22Rv1 (cell line): ENCODE results near the gene PCDHGB5.
"Not testable (repeated sequence)": the region's sequence is repeated elsewhere in the genome, so short reads cannot be mapped to it uniquely, and the experiment has no call there.

Experiments used
- H3K27ac ChIP-seq: fragments of 450-650 bp; 2 replicates; pipeline ENCODE4 v1.5.1; 2017
- ZFX ChIP-seq: fragments of 450-650 bp; IDR thresholded peaks from 2 replicates; pipeline ENCODE4 v1.6.1; 2017; ENCODE audit warnings: antibody characterized with exemption, borderline replicate concordance
- TF ChIP-seq, protein P1 (sequence below): fragments of 450-650 bp; IDR thresholded peaks from 2 replicates; pipeline ENCODE4 v1.5.1; 2017; ENCODE audit warnings: mild to moderate bottlenecking

PCDHGB5 gene

DNA sequence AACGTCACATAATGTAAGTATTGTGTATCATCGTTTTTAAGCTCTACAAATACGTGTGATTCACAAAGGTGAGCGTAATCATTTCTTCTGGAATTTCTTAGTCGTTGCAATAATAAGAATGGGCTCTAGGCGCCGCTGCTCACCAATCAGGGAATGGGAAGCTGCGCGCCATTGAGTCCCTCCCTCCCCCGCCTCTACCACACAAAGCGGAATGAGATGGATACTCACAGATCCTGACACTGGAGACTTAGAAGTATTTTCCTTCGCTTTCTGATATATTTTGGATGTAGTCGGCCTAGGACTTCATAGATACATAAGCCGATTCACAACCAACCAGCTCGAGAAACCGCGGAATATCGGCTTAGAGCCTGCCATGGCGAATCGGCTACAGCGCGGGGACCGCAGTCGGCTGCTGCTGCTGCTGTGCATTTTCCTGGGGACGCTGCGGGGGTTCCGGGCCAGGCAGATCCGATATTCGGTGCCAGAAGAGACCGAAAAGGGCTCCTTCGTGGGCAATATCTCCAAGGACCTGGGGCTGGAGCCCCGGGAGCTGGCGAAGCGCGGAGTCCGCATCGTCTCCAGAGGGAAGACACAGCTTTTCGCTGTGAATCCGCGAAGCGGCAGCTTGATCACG is 23.2 kb downstream of the PCDHGB5 start, which contains the start of gene PCDHGA11:
TSS of gene PCDHGA11 (plus strand) at position 197 of the 634 bp plus-strand sequence. CDS start at position 374, 177 bp downstream.
- no peak within 1 kb of the TSS for H3K27ac ChIP-seq
- TF ChIP-seq ZFX: no peak
- TF ChIP-seq, protein P1, sequence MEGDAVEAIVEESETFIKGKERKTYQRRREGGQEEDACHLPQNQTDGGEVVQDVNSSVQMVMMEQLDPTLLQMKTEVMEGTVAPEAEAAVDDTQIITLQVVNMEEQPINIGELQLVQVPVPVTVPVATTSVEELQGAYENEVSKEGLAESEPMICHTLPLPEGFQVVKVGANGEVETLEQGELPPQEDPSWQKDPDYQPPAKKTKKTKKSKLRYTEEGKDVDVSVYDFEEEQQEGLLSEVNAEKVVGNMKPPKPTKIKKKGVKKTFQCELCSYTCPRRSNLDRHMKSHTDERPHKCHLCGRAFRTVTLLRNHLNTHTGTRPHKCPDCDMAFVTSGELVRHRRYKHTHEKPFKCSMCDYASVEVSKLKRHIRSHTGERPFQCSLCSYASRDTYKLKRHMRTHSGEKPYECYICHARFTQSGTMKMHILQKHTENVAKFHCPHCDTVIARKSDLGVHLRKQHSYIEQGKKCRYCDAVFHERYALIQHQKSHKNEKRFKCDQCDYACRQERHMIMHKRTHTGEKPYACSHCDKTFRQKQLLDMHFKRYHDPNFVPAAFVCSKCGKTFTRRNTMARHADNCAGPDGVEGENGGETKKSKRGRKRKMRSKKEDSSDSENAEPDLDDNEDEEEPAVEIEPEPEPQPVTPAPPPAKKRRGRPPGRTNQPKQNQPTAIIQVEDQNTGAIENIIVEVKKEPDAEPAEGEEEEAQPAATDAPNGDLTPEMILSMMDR: peak; percentile 89

DNA sequence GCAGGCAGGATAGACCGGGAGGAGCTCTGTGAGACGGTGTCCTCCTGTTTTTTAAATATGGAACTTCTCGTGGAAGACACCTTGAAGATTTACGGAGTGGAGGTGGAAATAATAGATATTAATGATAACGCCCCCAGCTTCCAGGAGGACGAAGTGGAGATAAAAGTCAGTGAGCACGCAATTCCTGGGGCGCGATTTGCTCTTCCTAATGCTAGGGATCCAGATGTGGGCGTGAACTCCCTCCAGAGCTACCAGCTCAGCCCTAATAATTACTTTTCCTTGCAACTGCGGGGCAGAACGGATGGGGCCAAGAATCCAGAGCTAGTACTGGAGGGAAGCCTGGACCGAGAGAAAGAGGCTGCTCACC is 23.7 kb downstream of the PCDHGB5 start:
- H3K27ac ChIP-seq: no peak overlapping the region

DNA sequence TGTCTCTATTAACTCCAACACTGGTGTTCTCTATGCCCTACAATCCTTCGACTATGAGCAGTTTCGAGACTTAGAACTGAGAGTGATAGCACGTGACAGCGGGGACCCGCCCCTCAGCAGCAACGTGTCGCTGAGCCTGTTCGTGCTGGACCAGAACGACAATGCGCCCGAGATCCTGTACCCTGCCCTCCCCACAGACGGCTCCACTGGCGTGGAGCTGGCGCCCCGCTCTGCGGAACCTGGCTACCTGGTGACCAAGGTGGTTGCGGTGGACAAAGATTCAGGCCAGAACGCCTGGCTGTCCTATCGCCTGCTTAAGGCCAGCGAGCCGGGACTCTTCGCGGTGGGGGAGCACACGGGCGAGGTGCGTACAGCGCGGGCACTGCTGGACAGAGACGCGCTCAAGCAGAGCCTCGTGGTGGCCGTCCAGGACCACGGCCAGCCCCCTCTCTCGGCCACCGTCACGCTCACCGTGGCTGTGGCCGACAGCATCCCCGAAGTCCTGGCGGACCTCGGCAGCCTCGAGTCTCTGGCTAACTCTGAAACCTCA is 25.1 kb downstream of the PCDHGB5 start:
- no peak overlapping the region for H3K27ac ChIP-seq
- TF ChIP-seq ZFX: no peak
- TF ChIP-seq, protein P1: no peak

More for the DNA sequence above, 23.7 kb downstream of the PCDHGB5 start:
- TF ChIP-seq, protein P1: no peak
- TF ChIP-seq ZFX: no peak

DNA sequence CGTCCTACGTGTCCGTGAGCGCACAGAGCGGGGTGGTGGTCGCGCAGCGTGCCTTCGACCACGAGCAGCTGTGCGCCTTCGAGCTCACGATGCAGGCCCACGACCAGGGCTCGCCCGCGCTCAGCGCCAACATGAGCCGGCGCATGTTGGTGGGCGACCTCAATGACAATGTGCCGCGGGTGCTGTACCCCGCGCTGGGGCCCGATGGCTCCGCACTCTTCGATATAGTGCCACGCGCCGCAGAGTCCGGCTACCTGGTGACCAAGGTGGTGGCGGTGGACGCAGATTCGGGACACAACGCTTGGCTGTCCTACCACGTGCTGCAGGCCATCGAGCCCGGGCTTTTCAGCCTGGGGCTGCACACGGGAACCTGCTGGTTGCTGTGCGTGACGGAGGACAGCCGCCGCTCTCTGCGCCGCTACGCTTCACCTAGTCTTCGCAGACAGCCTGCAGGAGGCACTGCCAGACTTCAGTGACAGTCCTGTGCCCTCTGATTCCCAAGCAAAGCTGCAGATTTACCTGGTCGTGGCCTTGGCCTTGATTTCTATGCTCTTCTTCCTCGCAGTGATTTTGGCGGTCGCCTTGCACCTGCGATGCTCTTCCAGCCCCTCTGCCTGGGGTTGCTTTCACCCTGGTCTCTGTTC is 30.2 kb downstream of the PCDHGB5 start:
- no peak overlapping the region for H3K27ac ChIP-seq
- TF ChIP-seq ZFX: no peak
- TF ChIP-seq, protein P1: no peak

DNA sequence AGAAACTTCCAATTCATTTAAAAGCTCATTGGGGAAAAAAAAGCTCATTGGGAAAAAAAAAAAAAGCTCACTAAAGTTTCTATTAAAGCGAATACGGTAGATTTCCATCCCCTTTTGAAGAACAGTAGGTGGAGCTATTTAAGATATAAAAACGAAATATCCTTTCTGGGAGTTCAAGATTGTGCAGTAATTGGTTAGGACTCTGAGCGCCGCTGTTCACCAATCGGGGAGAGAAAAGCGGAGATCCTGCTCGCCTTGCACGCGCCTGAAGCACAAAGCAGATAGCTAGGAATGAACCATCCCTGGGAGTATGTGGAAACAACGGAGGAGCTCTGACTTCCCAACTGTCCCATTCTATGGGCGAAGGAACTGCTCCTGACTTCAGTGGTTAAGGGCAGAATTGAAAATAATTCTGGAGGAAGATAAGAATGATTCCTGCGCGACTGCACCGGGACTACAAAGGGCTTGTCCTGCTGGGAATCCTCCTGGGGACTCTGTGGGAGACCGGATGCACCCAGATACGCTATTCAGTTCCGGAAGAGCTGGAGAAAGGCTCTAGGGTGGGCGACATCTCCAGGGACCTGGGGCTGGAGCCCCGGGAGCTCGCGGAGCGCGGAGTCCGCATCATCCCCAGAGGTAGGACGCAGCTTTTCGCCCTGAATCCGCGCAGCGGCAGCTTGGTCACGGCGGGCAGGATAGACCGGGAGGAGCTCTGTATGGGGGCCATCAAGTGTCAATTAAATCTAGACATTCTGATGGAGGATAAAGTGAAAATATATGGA is 32.8 kb downstream of the PCDHGB5 start, which contains the start of gene PCDHGA12:
TSS of gene PCDHGA12 (plus strand) at position 176 of the 782 bp plus-strand sequence. CDS start at position 429, 253 bp downstream.
- no peak within 1 kb of the TSS for H3K27ac ChIP-seq
- TF ChIP-seq ZFX: no peak
- TF ChIP-seq, protein P1: peak; percentile 74

DNA sequence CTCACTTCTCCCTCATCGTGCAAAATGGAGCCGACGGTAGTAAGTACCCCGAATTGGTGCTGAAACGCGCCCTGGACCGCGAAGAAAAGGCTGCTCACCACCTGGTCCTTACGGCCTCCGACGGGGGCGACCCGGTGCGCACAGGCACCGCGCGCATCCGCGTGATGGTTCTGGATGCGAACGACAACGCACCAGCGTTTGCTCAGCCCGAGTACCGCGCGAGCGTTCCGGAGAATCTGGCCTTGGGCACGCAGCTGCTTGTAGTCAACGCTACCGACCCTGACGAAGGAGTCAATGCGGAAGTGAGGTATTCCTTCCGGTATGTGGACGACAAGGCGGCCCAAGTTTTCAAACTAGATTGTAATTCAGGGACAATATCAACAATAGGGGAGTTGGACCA is 33.5 kb downstream of the PCDHGB5 start:
- TF ChIP-seq, protein P1: no peak
- TF ChIP-seq ZFX: no peak
- no peak overlapping the region for H3K27ac ChIP-seq

DNA sequence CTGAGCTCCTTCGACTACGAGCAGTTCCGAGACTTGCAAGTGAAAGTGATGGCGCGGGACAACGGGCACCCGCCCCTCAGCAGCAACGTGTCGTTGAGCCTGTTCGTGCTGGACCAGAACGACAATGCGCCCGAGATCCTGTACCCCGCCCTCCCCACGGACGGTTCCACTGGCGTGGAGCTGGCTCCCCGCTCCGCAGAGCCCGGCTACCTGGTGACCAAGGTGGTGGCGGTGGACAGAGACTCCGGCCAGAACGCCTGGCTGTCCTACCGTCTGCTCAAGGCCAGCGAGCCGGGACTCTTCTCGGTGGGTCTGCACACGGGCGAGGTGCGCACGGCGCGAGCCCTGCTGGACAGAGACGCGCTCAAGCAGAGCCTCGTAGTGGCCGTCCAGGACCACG is 34.6 kb downstream of the PCDHGB5 start:
- H3K27ac ChIP-seq: not testable (repeated sequence)

DNA sequence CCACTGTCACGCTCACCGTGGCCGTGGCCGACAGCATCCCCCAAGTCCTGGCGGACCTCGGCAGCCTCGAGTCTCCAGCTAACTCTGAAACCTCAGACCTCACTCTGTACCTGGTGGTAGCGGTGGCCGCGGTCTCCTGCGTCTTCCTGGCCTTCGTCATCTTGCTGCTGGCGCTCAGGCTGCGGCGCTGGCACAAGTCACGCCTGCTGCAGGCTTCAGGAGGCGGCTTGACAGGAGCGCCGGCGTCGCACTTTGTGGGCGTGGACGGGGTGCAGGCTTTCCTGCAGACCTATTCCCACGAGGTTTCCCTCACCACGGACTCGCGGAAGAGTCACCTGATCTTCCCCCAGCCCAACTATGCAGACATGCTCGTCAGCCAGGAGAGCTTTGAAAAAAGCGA is 35.0 kb downstream of the PCDHGB5 start:
- H3K27ac ChIP-seq: not testable (repeated sequence)
